ENCODE results near the gene TNIP2.

Gene TNIP2

DNA sequence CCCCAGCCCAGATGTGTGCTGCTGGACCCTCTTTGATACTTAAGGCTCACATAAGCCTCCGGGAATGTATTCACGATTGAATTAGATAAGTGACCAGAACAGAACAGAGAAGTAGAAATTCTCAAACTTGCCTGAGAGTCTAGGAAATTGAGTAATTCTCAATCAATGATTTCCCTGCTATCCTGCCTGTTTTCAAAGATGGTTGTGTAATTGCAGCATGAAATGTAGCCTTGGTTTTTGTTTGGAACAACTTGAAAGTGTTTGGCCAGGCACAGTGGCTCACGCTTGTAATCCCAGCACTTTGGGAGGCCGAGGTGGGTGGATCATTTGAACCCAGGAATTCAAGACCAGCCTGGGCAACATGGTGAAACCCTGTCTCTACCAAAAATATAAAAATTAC lies 41.2 kb downstream of the TNIP2 start:
- no peak for DNase-seq

DNA sequence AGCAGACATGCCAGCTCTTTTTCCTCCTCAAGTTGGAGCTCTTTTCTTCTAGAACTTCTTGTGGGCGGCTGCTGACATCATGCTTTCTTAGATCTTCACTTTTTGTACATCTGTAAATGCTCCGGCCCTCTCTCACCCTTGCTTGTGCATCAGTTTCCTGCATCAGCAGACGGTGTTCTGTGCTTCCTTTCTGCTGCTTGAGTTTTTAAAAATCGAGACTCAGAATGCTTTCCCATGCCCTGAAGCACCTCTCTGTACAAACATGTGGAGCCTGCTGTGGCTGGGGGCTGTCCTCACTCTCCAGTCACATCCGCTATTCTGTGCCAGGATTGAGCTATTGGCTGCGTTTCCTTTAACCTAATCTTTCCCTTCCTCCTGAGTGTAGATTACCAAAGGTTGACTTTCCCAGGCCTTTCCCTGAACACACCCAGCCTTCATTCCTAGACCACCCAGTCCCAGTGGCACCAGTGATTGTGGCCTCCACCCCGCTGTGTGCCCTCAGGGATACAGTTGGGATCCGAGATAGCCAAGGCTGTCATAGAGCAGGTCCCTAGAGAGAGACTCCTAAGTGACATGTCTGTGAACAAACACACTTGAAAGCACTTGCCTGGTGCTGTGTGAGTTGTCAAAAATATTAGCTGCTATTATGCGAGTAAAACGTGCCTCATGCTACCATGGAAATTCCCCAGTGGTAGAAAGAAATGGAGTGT lies 41.9 kb downstream of the TNIP2 start:
- no peak for DNase-seq

DNA sequence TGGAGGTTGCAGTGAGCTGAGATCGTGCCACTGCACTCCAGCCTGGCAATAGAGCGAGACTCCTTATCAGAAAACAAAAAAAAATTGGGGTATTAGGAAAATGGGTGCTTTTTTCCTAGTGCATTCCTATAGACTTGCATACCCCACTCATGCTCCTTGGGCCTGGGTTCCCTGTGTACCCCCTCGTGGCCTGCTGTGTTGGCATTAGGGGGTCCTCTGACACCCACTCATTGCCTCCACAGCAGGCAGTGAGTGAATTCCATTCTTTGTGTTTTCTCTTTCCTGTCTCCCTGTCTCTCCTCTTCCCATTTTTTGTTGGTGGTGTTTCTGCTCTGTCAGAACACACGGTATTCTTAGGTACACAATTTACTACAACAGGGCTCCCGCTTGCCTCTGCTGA lies 42.8 kb downstream of the TNIP2 start:
- DNase-seq: no peak

DNA sequence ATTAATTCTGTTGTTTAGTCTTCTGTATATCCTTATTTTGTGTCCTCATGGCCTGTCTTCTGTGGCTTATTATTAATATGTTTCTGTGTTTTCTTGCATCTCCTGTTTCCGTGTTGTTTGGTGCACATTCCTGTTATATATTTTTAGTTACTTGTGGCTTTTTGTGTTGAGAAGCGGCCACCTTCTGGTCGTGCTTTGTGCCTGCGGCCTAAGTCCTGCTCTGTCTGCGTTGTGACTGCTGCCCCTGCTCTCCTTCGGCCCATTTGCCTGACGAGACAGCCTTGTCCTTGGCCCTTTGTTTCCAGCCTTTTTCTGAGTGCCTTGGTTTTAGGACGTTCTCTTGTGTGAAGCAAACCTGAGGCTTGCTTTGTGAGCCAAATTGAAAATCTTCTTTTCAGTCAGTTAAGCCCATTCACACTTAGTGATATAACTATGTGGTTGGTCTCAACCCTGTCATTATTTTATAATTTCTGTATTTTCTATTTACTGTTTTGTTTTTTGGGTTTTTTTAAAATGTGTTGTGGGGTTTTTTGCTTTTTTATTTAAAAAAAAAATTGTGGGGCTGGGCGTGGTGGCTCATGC lies 43.8 kb downstream of the TNIP2 start:
- no peak for DNase-seq

DNA sequence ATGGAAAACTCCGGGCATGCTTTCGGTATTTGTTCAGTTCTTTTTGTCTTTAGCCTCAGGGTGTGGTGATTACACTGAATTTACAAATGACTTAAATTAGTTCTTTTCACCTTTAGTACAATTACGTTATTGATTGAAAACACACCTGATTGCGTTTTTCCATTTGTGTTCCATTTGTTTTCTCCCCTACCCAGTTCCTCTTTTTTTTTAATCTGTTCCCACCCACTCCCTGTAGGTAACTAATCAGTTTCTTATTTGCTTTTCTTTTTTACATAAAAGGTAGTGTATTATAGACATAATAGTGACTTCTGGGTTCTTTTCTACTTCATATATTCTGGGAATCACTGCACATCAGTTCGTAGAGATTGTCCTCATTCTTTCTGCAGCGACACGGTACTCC lies 53.4 kb downstream of the TNIP2 start:
- DNase-seq: no peak

DNA sequence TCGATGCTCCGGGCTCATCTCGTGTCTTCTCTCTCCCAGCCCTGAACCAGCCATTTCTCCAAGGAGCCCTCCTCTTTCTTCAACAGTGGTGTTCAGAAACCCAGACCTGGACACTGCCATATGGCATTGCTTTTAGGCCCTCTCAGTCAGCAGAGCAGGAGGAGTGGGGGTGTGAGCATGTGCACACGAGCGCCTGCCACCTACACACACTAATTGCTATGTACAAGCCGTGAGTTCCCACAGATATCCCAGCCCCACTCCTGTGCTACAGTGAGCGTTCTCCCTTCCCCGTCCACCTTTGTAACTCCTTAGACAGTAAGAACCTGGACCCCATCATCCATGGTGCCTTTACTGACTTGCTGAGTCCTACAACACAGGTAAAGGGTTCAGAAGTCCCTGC lies 53.8 kb downstream of the TNIP2 start:
- no peak for DNase-seq

DNA sequence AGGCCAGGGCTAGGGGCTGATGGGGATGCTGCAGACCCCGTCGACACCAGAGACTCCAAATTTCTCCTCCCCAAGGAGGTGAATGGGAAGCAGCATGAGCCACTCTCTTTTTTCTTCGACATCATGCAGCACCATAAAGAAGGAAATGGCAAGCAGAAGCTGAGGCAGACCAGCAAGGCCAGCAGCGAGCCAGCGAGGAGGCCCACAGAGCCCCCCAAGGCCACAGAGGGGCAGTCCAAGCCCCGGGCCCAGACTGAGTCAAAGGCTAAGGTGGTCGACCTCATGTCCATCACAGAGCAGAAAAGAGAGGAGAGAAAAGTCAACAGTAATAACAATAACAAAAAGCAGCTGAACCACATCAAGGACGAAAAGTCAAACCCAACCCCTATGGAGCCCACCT lies 56.1 kb downstream of the TNIP2 start:
- DNase-seq: no peak

DNA sequence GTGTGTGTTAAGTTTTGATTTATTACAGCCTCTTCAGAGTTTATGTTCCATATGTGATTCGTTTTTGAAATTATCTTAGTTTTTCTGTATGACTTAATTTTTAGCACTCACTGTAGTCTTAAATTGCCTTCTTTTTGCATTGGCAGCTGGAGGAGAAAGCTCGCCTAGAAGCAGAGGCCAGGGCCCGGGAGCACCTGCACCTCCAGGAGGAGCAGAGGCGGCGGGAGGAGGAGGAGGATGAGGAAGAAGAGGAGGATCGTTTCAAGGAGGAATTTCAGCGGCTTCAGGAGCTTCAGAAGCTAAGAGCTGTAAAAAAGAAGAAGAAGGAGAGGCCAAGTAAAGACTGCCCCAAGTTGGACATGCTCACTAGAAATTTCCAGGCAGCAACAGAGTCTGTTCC lies 56.6 kb downstream of the TNIP2 start:
- no peak for DNase-seq

DNA sequence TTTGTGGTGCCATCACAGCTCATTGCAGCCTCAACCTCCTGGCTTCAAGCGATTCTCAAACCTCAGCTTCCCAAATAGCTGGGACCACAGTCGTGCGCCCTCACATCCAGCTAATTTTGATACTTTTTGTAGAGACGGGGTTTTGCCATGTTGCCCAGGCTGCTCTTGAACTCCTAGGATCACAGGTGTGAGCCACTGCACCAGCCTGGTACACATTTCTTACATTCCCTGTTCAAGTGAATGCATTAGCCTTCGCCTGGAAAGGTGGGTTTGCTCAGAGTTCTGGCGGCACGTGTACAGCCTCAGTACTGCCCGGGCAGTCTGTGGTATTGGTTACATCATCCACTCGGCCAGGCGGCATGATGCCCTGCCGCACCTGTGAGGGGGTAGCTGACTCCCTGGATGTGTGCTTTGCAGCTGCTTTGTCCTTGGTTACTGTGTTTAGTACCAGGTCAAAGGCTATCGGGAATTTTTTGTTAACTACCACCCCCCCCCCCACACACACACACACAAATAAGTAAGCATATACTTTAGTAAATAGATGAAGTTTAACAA lies 57.1 kb downstream of the TNIP2 start:
- DNase-seq: no peak

DNA sequence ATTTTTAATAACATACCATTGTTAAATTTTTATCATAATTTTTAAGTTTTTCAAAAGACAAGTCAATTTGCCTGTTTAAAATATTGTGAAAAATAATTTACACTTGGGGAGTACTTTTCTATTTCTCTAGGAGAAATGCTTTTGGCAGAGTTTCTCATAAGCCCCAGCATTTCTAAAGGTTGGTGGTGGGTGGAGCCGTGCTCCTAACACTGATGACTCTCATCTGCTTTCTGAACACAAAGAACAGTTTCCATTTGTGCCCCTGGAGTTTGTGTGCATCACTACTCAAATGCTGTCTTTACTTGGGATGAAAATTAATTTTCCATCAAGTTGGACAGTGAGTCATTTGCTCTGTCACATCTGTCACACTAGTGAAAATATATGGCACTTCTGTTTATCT lies 57.6 kb downstream of the TNIP2 start:
- no peak for DNase-seq

DNA sequence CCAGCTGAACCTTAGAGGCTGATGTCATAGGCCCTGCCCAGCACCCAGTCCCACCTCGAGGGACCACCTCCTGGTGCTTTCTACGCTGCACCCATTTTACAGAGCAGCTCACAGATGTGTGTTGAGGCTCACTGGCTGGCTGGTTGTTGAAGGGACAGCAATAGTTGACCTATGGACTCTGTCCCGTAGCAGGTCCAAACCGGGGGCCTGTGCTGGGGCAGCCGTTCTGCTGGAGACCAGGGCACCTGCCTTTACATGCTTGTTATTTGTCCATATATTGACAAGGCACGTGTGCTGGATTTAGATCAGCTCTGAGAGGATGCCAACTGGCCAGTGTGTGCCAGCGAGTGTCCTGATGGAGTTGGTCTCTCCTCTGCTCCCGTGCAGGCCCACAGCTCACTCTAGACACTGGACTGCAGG lies 58.1 kb downstream of the TNIP2 start:
- DNase-seq: no peak

DNA sequence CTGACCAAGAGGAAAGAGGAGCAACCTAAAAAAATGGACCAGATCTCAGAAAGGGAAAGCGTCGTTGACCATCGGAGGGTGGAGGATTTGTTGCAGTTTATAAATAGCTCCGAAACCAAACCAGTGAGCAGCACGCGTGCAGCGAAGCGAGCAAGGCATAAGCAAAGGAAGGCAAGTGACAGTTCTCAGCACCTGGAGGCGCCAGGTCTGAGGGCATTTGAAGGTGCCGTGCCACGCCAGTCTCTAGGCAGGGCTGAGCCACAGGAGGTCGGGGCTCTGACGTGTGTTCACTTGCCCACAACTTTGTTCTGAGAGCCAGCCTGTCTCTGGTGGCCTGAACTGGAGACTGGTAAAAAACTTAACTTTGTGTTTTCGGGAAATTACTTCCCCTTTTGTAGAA lies 59.7 kb downstream of the TNIP2 start:
- no peak for DNase-seq

DNA sequence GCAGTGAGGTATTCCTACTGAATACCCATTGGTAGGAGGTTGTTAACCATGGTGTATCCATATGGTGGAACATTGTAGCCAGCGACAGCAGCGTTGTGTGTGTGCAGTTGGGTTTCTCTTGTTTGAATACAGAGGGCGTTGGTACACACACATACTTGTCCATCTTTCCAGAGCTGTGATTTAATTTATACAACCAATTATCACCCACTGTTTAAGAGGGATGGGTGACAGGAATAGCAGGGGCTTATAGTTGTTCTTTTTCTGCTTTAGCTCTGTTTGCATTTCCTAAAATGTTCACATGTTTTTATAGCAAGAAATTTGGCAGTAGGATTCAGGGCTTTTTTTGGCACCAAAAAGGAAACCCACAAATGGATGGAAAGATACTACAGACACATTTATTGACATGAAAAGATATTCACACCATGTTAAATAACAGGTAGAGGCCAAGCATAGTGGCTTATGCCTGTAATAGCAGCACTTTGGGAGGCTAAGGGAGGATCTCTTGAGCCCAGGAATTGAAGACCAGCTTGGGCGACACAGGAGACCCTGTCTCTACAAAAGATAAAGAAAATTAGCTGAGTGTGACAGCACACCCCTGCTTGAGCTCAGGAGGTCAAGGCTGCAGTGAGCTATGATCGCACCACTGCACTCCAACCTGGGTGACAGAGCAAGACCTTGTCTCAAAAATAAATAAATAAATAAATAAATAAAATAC lies 60.6 kb downstream of the TNIP2 start:
- DNase-seq: no peak

DNA sequence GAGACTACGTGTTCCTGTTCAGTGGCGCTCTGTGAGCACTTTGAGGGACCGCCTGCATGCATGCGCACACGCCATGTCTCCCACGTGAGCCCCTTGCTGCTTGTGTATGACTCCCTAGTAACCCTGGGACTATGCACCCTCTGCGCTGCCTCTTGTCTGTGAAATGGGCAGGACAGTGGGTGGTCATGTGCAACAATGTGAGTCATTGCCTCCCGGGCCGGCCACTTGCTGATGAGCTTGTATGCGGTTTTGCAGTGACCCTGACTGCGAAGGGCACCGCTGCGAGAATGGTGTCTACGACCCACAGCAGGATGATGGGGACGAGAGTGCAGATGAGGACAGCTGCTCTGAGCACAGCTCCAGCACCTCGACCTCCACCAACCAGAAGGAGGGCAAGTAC lies 61.4 kb downstream of the TNIP2 start:
- DNase-seq: no peak

DNA sequence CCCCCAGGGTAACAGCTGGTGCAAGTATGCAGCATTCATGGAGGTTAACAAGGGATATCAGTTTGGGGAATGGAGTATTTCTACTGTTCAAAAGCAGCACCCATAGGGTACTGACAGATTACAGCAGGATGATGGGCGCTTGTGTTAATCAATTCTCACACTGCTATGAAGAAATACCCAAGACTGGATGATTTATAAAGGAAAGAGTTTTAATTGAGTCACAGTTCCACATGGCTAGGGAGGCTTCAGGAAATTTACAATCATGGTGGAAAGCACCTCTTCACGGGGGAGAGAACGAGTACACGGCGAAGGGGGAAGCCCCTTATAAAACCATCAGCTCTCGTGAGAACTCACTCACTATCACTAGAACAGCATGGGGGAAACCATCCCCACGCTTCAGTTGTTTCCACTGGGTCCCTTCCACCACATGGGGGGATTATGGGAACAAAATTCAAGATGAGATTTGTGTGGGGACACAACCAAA lies 64.1 kb downstream of the TNIP2 start:
- no peak for DNase-seq
